HG02610 (cell line): ENCODE measurements around the gene IL31RA.
"Not testable (repeated sequence)": the region's sequence is repeated elsewhere in the genome, so short reads cannot be mapped to it uniquely, and the experiment has no call there.

Experiments used
- ATAC-seq: cut with Tn5 transposase; IDR thresholded peaks from one replicate; pipeline ENCODE4 v1.9.1; 2021; ENCODE audit warnings: mild to moderate bottlenecking, moderate library complexity; ENCODE audit not compliant: unreplicated experiment

The IL31RA gene

GRCh38 chr5:55850839-55851674 lies at the start of gene IL31RA:
IL31RA (plus strand) TSS chr5:55851357; CDS start chr5:55851571, 214 bp downstream.
- ATAC-seq: no peak

- ATAC-seq: not testable (repeated sequence)
These were observed 42.3 kb upstream of the IL31RA start for GRCh38 chr5:55808814-55809213.

GRCh38 chr5:55815939-55816338 lies 35.2 kb upstream of the IL31RA start:
- ATAC-seq: not testable (repeated sequence)

GRCh38 chr5:55816342-55816741 lies 34.8 kb upstream of the IL31RA start:
- ATAC-seq: no peak

- ATAC-seq: no peak
These were observed 34.1 kb upstream of the IL31RA start for GRCh38 chr5:55817030-55817429.

GRCh38 chr5:55820488-55820887 lies 30.7 kb upstream of the IL31RA start:
- no peak for ATAC-seq

- ATAC-seq: no peak
These were observed 29.2 kb upstream of the IL31RA start for GRCh38 chr5:55821731-55822512.

- no peak for ATAC-seq
These were observed 27.9 kb upstream of the IL31RA start for GRCh38 chr5:55823151-55823796.

GRCh38 chr5:55829956-55830355 lies 21.2 kb upstream of the IL31RA start:
- ATAC-seq: no peak

GRCh38 chr5:55832446-55832845 lies 18.7 kb upstream of the IL31RA start:
- no peak for ATAC-seq

- ATAC-seq: no peak
These were observed 15.0 kb upstream of the IL31RA start for GRCh38 chr5:55836191-55836590.

- ATAC-seq: no peak
These were observed 9.2 kb upstream of the IL31RA start for GRCh38 chr5:55841976-55842375.

- ATAC-seq: no peak
These were observed 3.3 kb upstream of the IL31RA start for GRCh38 chr5:55847837-55848236.

- no peak for ATAC-seq
These were observed 2.4 kb upstream of the IL31RA start for GRCh38 chr5:55848783-55849182.

GRCh38 chr5:55851675-55851979 lies 470 bp downstream of the IL31RA start:
- no peak for ATAC-seq

- no peak for ATAC-seq
These were observed 1.3 kb downstream of the IL31RA start for GRCh38 chr5:55852503-55852902.

- no peak for ATAC-seq
These were observed 2.0 kb downstream of the IL31RA start for GRCh38 chr5:55853041-55853670.

- no peak for ATAC-seq
These were observed 2.7 kb downstream of the IL31RA start for GRCh38 chr5:55853818-55854217.

GRCh38 chr5:55855509-55855908 lies 4.4 kb downstream of the IL31RA start:
- ATAC-seq: no peak

- ATAC-seq: no peak
These were observed 5.5 kb downstream of the IL31RA start for GRCh38 chr5:55856516-55857246.

- no peak for ATAC-seq
These were observed 6.1 kb downstream of the IL31RA start for GRCh38 chr5:55857247-55857640.
